ENCODE data around the gene CPLX1. TPM values are rescaled to one million over a fixed set of nuclear protein-coding genes. Genes with fewer than 3 reads are reported as not detected.

The CPLX1 gene
- polyA plus RNA-seq, 3 donors: not detected

- TF ChIP-seq CTCF (IDR thresholded peaks at IDR 0.05): no peak
- H3K27me3 ChIP-seq (ENCODE audit: control insufficient read depth in 2 of 2, insufficient read depth in 2 of 2, low read length in 2 of 2): peaks cover 3 to 21% of the 10 kb centered on the region in 2 donors
- no peak overlapping the region for H3K27ac ChIP-seq (ENCODE audit: low read depth in 1 of 2, low read length in 2 of 2)
- Mint-ChIP-seq H3K27ac (peak overlapping the region in 2 of 7 donors; percentile 18 to 74), H3K9me3 (peaks cover 13 to 38% (median 32%) of the 10 kb centered on the region in 7 donors), H3K4me1 (peaks cover 7% of the 10 kb centered on the region), H3K27me3 (ENCODE audit: low read depth in 3 of 3) (peaks cover 15 to 39% (median 24%) of the 10 kb centered on the region in 3 donors), H3K4me3 (peak overlapping the region in 1 of 2 donors; percentile 11), H3K36me3 (no peaks in the 10 kb centered on the region)
- H3K36me3 ChIP-seq (replicated peaks in 1 of 2; ENCODE audit: control insufficient read depth in 1 of 2, insufficient read depth in 2 of 2, low read length in 2 of 2): no peaks in the 10 kb centered on the region
- WGBS (ENCODE audit: insufficient coverage): 35% methylated on average over 8 of the region's 10 CpGs
- no peak overlapping the region for H3K4me3 ChIP-seq (replicated peaks in 1 of 3; ENCODE audit: low read depth in 2 of 3, low read length in 3 of 3)
- no peaks in the 10 kb centered on the region for H3K79me2 ChIP-seq (ENCODE audit: insufficient read depth, low read length)
- intact Hi-C loops (cut with micrococcal nuclease): no loop called here
- no peak overlapping the region for H3K9ac ChIP-seq (ENCODE audit: insufficient read depth, low read length, poor library complexity, severe bottlenecking)
- peaks cover 6 to 11% of the 10 kb centered on the region in 2 donors for H3K4me1 ChIP-seq (ENCODE audit: control insufficient read depth in 1 of 2, insufficient read depth in 2 of 2, low read length in 2 of 2)
- H3K4me2 ChIP-seq (replicated peaks; ENCODE audit: extremely low read depth, low read length, poor library complexity, severe bottlenecking): no peak overlapping the region
- H3K9me3 ChIP-seq (replicated peaks in 1 of 2; ENCODE audit: control insufficient read depth in 1 of 2, insufficient read depth in 1 of 2, low read length in 2 of 2): peaks cover 18 to 41% of the 10 kb centered on the region in 2 donors
- H4K20me1 ChIP-seq (ENCODE audit: insufficient read depth, low read length): no peaks in the 10 kb centered on the region
- peak in 1 of 3 donors; percentile 26 for DNase-seq
- no peak overlapping the region for H2AFZ ChIP-seq (ENCODE audit: insufficient read depth, low read depth, low read length, poor library complexity, severe bottlenecking)
Observed at GRCh38 chr4:833156-833555, 7.2 kb upstream of the CPLX1 start.

DNA sequence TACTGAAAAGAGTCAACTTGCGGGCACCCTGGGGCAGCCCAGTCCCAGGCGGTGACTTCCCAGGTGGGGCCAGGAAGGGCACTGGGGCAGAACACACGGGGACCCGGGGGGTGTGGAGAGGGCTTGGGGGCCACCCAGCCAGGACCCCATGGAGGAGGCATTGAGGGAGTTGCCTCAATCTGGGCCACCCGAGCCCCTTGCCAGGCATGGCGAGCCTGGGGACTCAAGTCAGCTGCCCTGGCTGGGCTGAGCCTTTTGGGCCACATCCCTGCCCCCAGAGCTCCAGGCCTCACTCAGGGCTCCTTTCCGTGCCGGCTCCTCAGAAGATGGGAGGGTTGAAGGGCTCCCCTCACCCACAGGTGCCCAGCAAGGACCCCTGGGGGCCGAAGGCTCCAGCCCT is 6.6 kb upstream of the CPLX1 start:
- Histone ChIP-seq H3K9me3 (replicated peaks in 1 of 2; ENCODE audit: control insufficient read depth in 1 of 2, insufficient read depth in 1 of 2, low read length in 2 of 2) (peaks cover 12 to 35% of the 10 kb centered on the region in 2 donors), H3K9ac (ENCODE audit: insufficient read depth, low read length, poor library complexity, severe bottlenecking) (no peak overlapping the region), H3K4me1 (ENCODE audit: control insufficient read depth in 1 of 2, insufficient read depth in 2 of 2, low read length in 2 of 2) (peaks cover 6 to 11% of the 10 kb centered on the region in 2 donors), H3K27me3 (ENCODE audit: control insufficient read depth in 2 of 2, insufficient read depth in 2 of 2, low read length in 2 of 2) (peaks cover 7 to 28% of the 10 kb centered on the region in 2 donors), H3K79me2 (ENCODE audit: insufficient read depth, low read length) (no peaks in the 10 kb centered on the region), H2AFZ (ENCODE audit: insufficient read depth, low read depth, low read length, poor library complexity, severe bottlenecking) (no peak overlapping the region), H4K20me1 (ENCODE audit: insufficient read depth, low read length) (no peaks in the 10 kb centered on the region), H3K36me3 (replicated peaks in 1 of 2; ENCODE audit: control insufficient read depth in 1 of 2, insufficient read depth in 2 of 2, low read length in 2 of 2) (no peaks in the 10 kb centered on the region), H3K4me2 (replicated peaks; ENCODE audit: extremely low read depth, low read length, poor library complexity, severe bottlenecking) (no peak overlapping the region), H3K4me3 (replicated peaks in 1 of 3; ENCODE audit: low read depth in 2 of 3, low read length in 3 of 3) (no peak overlapping the region), H3K27ac (ENCODE audit: low read depth in 1 of 2, low read length in 2 of 2) (no peak overlapping the region)
- Mint-ChIP-seq H3K9me3 (peaks cover 13 to 31% (median 26%) of the 10 kb centered on the region in 7 donors), H3K36me3 (no peaks in the 10 kb centered on the region), H3K27ac (no peak overlapping the region), H3K4me1 (peaks cover 7% of the 10 kb centered on the region), H3K27me3 (ENCODE audit: low read depth in 3 of 3) (peaks cover 21 to 45% (median 30%) of the 10 kb centered on the region in 3 donors), H3K4me3 (no peak overlapping the region)
- 100% methylated on average over 7 of the region's 9 CpGs for WGBS (ENCODE audit: insufficient coverage)
- intact Hi-C loops (cut with micrococcal nuclease): no loop called here
- DNase-seq: no peak
- no peak for TF ChIP-seq CTCF (IDR thresholded peaks at IDR 0.05)
